SU-DHL-6 (cell line): ENCODE measurements around the gene DYNLT3.
A peak's percentile ranks its signal among the peaks of the same experiment; 100 is the strongest.

Experiments
- H2AFZ ChIP-seq: fragments of 200-600 bp; sonication (generic); 2 replicates; pipeline ENCODE4 v1.6.1; 2014; ENCODE audit warnings: low read depth, mild to moderate bottlenecking, moderate library complexity, mixed read lengths, antibody characterized with exemption, low read length; ENCODE audit not compliant: severe bottlenecking
- H3F3A ChIP-seq: fragments of 200-600 bp; shearing (Covaris generic); 2 replicates; pipeline ENCODE4 v1.6.0; 2016; ENCODE audit warnings: antibody characterized with exemption, mild to moderate bottlenecking; ENCODE audit not compliant: insufficient read depth
- H3K27ac ChIP-seq: fragments of 200-600 bp; sonication (generic); 2 replicates; pipeline ENCODE4 v1.5.1; 2016; ENCODE audit warnings: low read depth, mild to moderate bottlenecking, low read length, moderate library complexity, mixed read lengths
- H3K27me3 ChIP-seq: fragments of 200-600 bp; sonication (generic), shearing (Covaris generic); 2 replicates; pipeline ENCODE4 v1.6.0; 2014; ENCODE audit warnings: mild to moderate bottlenecking, low read length
- H3K36me3 ChIP-seq: fragments of 200-600 bp; sonication (generic); 2 replicates; pipeline ENCODE4 v1.6.1; 2014; ENCODE audit warnings: mild to moderate bottlenecking, low read length, mixed read lengths
- H3K4me2 ChIP-seq: fragments of 300-600, 200-600 bp; shearing (Covaris generic), sonication (generic); 2 replicates; pipeline ENCODE4 v1.6.0; 2014; ENCODE audit warnings: low read length, low read depth, mild to moderate bottlenecking; ENCODE audit not compliant: poor library complexity, severe bottlenecking
- H3K4me3 ChIP-seq: fragments of 200-600 bp; sonication (generic); 2 replicates; pipeline ENCODE4 v1.5.1; 2014; ENCODE audit warnings: antibody characterized with exemption, low read length, mild to moderate bottlenecking, mixed read lengths; ENCODE audit not compliant: insufficient read depth, poor library complexity, severe bottlenecking
- H3K79me2 ChIP-seq: fragments of 200-600 bp; sonication (generic); 2 replicates; pipeline ENCODE4 v1.6.1; 2014; ENCODE audit warnings: mild to moderate bottlenecking, low read length, moderate library complexity; ENCODE audit not compliant: insufficient read depth
- H3K9ac ChIP-seq: fragments of 200-600 bp; sonication (generic); 2 replicates; pipeline ENCODE4 v1.7.0; 2014; ENCODE audit warnings: mild to moderate bottlenecking, low read length
- H3K9me2 ChIP-seq: fragments of 200-600 bp; sonication (generic); replicated peaks from 2 replicates; pipeline ENCODE4 v1.6.1; 2014; ENCODE audit warnings: low read length; ENCODE audit not compliant: insufficient read depth
- H3K9me3 ChIP-seq: fragments of 200-600 bp; sonication (generic); 2 replicates; pipeline ENCODE4 v1.6.1; 2014; ENCODE audit warnings: low read length, mixed read lengths; ENCODE audit not compliant: insufficient read depth
- H4K20me1 ChIP-seq: fragments of 200-600 bp; sonication (generic); 2 replicates; pipeline ENCODE4 v1.6.1; 2014; ENCODE audit warnings: low read depth, mild to moderate bottlenecking, antibody characterized with exemption, low read length, moderate library complexity, mixed read lengths
- CTCF ChIP-seq: fragments of 200-600 bp; sonication (generic); IDR thresholded peaks from one replicate; pipeline ENCODE4 v1.5.1; 2017; ENCODE audit warnings: antibody characterized with exemption, mild to moderate bottlenecking, low read length, moderate library complexity; ENCODE audit not compliant: insufficient read depth, poor library complexity, severe bottlenecking
- EZH2phosphoT487 ChIP-seq: fragments of 200-600 bp; sonication (generic), shearing (Covaris generic); conservative IDR thresholded peaks from 2 replicates; pipeline ENCODE4 v1.6.1; 2018; ENCODE audit warnings: mild to moderate bottlenecking, antibody characterized with exemption, low read length, moderate library complexity, mixed read lengths

The DYNLT3 gene

GRCh38 chrX:37824491-37825214 is 22.7 kb downstream of the DYNLT3 start:
- H3K9me2 ChIP-seq = no peaks in the 10 kb centered on the region
- peak overlapping the region; percentile 27; the same call in 1 of the 2 replicates for H3K27ac ChIP-seq
- no peaks in the 10 kb centered on the region for H3K27me3 ChIP-seq
- H3K4me3 ChIP-seq = no peak overlapping the region
- H3K36me3 ChIP-seq = no peaks in the 10 kb centered on the region
- no peaks in the 10 kb centered on the region for H4K20me1 ChIP-seq
- peak overlapping the region; percentile 29; the same call in 1 of the 2 replicates for H3K9ac ChIP-seq
- H3K4me2 ChIP-seq = peak overlapping the region; percentile 30
- 0 out of 2 replicates have a peak, but pooled peaks cover 3% of the 10 kb centered on the region for H3F3A ChIP-seq
- TF ChIP-seq EZH2phosphoT487 (no peak), CTCF (no peak)
- H3K79me2 ChIP-seq = no peaks in the 10 kb centered on the region
- H2AFZ ChIP-seq = peak overlapping the region; percentile 15
- H3K9me3 ChIP-seq = no peaks in the 10 kb centered on the region

GRCh38 chrX:37820646-37821045 is 26.7 kb downstream of the DYNLT3 start:
- Histone ChIP-seq H3K79me2 (no peaks in the 10 kb centered on the region), H3K36me3 (no peaks in the 10 kb centered on the region), H3K27ac (peak overlapping the region; percentile 29; the same call in 1 of the 2 replicates), H4K20me1 (no peaks in the 10 kb centered on the region), H3F3A (peaks cover 36% of the 10 kb centered on the region), H3K9ac (no peak overlapping the region), H3K4me3 (no peak overlapping the region), H3K27me3 (no peaks in the 10 kb centered on the region), H3K9me2 (no peaks in the 10 kb centered on the region), H3K4me2 (no peak overlapping the region), H2AFZ (no peak overlapping the region), H3K9me3 (no peaks in the 10 kb centered on the region)
- no peak for TF ChIP-seq EZH2phosphoT487
- TF ChIP-seq CTCF = no peak

- Histone ChIP-seq H3K79me2 (no peaks in the 10 kb centered on the region), H3K36me3 (no peaks in the 10 kb centered on the region), H4K20me1 (no peaks in the 10 kb centered on the region), H3K27ac (peak overlapping the region; percentile 98), H3K9me3 (no peaks in the 10 kb centered on the region), H3K4me3 (peak overlapping the region; percentile 45), H3K4me2 (peak overlapping the region; percentile 85), H3F3A (peaks cover 36% of the 10 kb centered on the region), H3K9me2 (no peaks in the 10 kb centered on the region), H3K9ac (peak overlapping the region; percentile 37), H2AFZ (no peak overlapping the region), H3K27me3 (no peaks in the 10 kb centered on the region)
- TF ChIP-seq CTCF (no peak), EZH2phosphoT487 (no peak)
Measured at GRCh38 chrX:37818031-37818430, 29.3 kb downstream of the DYNLT3 start.
